GM12873 (cell line): ENCODE results near the gene SLC27A1.

Experiments
- CTCF ChIP-seq: IDR thresholded peaks from 2 replicates; pipeline ENCODE4 v1.5.1; 2012; ENCODE audit warnings: low read depth, mild to moderate bottlenecking, moderate library complexity, low read length, control low read depth; ENCODE audit not compliant: insufficient read depth; ENCODE audit errors: missing control alignments

The SLC27A1 gene

GRCh38 chr19:17450264-17451075, 19.9 kb upstream of the SLC27A1 start:
- no peak for TF ChIP-seq CTCF

- TF ChIP-seq CTCF, result no peak
Observed at GRCh38 chr19:17451820-17452219, 18.5 kb upstream of the SLC27A1 start.

GRCh38 chr19:17454576-17455071, 15.7 kb upstream of the SLC27A1 start:
- TF ChIP-seq CTCF, result no peak

GRCh38 chr19:17455308-17456123, 14.8 kb upstream of the SLC27A1 start:
- no peak for TF ChIP-seq CTCF

- TF ChIP-seq CTCF, result no peak
Observed at GRCh38 chr19:17456127-17456526, 14.2 kb upstream of the SLC27A1 start.

- TF ChIP-seq CTCF, result no peak
Observed at GRCh38 chr19:17457616-17458015, 12.7 kb upstream of the SLC27A1 start.

GRCh38 chr19:17458970-17459369, 11.4 kb upstream of the SLC27A1 start:
- no peak for TF ChIP-seq CTCF
